NK-92 treated with Interleukin-12 subunit alpha and Interleukin-12 subunit beta, amount 100 ng/mL, for 24 hours (cell line): ENCODE data around the gene ZNF708.
"Not testable (repeated sequence)": the region's sequence is repeated elsewhere in the genome, so short reads cannot be mapped to it uniquely, and the experiment has no call there.

Experiments used
- DNase-seq: peaks from one replicate; lab custom pipeline; 2025; lab: John Stamatoyannopoulos, UW

The ZNF708 gene

DNA sequence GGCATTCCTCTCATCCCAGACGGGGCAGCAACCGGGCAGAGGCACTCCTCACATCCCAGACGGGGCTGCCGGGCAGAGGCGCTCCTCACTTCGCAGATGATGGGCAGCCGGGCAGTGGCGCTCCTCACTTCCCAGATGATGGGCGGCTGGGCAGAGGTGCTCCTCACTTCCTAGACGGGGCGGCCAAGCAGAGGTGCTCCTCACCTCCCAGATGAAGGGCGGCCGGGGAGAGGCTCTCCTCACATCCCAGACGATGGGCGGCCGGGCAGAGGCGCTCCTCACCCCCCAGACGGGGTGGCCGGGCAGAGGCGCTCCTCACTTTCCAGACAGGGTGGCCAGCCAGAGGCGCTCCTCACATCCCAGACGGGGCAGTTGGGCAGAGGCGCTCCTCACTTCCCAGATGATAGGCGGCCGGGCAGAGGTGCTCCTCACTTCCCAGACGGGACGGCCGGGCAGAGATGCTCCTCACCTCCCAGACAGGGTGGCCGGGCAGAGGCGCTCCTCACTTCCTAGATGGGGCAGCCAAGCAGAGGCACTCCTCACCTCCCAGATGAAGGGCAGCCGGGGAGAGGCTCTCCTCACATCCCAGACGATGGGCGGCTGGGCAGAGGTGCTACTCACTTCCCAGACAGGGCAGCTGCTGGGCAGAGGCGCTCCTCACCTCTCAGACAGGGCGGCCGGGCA is 68.9 kb downstream of the ZNF708 start:
- no peak for DNase-seq

GRCh38 chr19:21259421-21260124 is 69.6 kb downstream of the ZNF708 start:
- DNase-seq: not testable (repeated sequence)

DNA sequence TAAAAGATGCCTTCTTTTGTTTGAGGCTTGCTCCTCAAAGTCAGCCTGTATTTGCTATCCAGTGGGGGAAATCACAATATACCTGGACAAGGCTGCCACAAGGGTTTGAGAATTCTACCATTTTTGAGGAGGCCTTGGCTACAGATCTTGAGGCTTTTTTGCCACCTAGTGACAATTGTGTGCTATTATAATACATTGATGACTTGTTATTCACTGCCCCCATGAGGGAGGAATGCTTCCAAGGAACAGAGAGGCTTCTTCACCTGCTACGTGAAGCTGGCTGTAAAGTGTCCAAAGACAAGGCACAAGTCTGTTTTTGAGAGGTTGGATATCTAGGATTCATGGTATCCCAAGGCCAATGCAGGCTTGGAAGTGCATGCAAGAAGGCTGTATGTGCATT is 72.5 kb downstream of the ZNF708 start:
- no peak for DNase-seq
